Thyroid gland (tissue), 4 donors: ENCODE measurements around the gene AANAT.

ENCODE experiments used
- CTCF ChIP-seq, 6 experiments: fragments of 200-600 bp in 3 of 6; fragments of 450-650 bp in 3 of 6; sonication (generic) in 3 of 6; IDR thresholded peaks; one replicate each; pipeline ENCODE4 v1.5.1; 2016 to 2019; ENCODE audit warnings: antibody characterized with exemption in 6 of 6, mild to moderate bottlenecking in 2 of 6, inconsistent platforms in 1 of 6, moderate library complexity in 1 of 6
- POLR2A ChIP-seq, 2 donors: fragments of 450-650 bp; IDR thresholded peaks; one replicate each; pipeline ENCODE4 v1.6.1; 2017; ENCODE audit warnings: antibody characterized with exemption in 2 of 2, mild to moderate bottlenecking in 2 of 2, moderate library complexity in 1 of 2

GRCh38 chr17:76500747-76501017 is 33.3 kb downstream of the AANAT start:
- TF ChIP-seq POLR2A (IDR thresholded peaks at IDR 0.05) = no peak
- TF ChIP-seq CTCF (IDR thresholded peaks at IDR 0.05) = no peak
